Activated CD4-positive, alpha-beta memory T cell treated with anti-CD3 and anti-CD28 coated beads, Interleukin-2, amount 10 ng/mL, durations not matched to agents 7 days and 5 days (primary cell): ENCODE data around the gene BANP. TPM values are rescaled to one million over a fixed set of nuclear protein-coding genes. Genes with fewer than 3 reads are reported as not detected.

ENCODE experiments used
- total RNA-seq, 2 experiments: library from RNA; stranded (reverse); gene quantifications; one replicate each; pipeline ENCODE4 v1.2.3, GENCODE V29; 2021

The BANP gene
- total RNA-seq, 2 experiments from 2014 or later, result 33.6 to 38.9 TPM

Other genes with a start within 250 kb of the BANP start
- gene KLHDC4, start 185.4 kb upstream of the BANP start, total RNA-seq, result 10 to 100 TPM; 82.1 to 84.9 TPM
- gene SLC7A5, start 81.9 kb upstream of the BANP start, total RNA-seq, result 100 to 1,000 TPM; 178 to 187 TPM
- not detected for gene CA5A, start 14.9 kb upstream of the BANP start, total RNA-seq